HG02610 (cell line): ENCODE results near the gene PFKFB4.
"Not testable (repeated sequence)": the region's sequence is repeated elsewhere in the genome, so short reads cannot be mapped to it uniquely, and the experiment has no call there.

Source experiments
- ATAC-seq: cut with Tn5 transposase; IDR thresholded peaks from one replicate; pipeline ENCODE4 v1.9.1; 2021; ENCODE audit warnings: mild to moderate bottlenecking, moderate library complexity; ENCODE audit not compliant: unreplicated experiment

PFKFB4 gene

GRCh38 chr3:48561045-48561736 lies 4.6 kb upstream of the PFKFB4 start:
- ATAC-seq, result no peak

GRCh38 chr3:48560648-48561018 lies 4.0 kb upstream of the PFKFB4 start:
- ATAC-seq, result no peak

- ATAC-seq, result no peak
Measured at GRCh38 chr3:48558493-48559134, 2.0 kb upstream of the PFKFB4 start.

DNA sequence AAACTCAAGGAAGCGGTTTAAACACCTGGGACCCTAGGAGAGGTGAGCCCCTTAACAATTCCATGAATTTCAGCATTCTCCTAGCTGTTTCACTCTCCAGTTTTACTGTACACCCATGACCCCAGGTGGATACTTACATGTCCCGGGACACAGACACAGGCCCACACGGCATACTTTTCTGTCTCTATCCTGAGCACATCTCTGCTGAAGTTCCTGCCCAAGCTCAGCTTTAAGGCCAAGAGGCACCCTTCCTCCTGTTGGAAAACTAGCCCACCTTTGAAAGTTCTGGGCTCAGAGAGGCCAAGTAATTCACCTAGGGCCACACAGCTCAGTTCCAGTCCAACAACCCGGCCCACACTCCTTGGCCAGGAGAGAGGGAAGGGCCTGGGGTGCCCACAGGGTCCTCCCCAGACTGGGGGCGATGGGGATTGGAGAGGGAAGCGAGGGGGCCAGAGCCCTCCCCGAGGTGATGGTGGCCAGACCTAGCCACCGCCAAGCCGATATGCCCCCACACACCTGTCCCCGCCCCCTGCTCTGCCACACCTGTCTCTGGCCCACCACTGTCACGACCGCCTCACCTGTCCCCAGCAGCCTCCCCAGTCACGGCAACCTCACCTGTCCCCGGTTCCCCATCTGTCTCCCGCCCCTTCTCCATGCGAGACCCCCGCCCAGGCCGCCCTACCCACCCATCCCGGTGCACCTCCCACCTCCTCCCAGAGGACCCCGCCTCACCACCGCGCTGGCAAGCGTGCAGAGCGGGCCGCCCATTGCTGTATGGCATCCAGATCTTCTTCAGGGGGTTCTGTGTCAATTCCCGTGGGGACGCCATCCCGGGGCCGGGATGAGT lies 431 bp downstream of the PFKFB4 start:
- ATAC-seq, result no peak

DNA sequence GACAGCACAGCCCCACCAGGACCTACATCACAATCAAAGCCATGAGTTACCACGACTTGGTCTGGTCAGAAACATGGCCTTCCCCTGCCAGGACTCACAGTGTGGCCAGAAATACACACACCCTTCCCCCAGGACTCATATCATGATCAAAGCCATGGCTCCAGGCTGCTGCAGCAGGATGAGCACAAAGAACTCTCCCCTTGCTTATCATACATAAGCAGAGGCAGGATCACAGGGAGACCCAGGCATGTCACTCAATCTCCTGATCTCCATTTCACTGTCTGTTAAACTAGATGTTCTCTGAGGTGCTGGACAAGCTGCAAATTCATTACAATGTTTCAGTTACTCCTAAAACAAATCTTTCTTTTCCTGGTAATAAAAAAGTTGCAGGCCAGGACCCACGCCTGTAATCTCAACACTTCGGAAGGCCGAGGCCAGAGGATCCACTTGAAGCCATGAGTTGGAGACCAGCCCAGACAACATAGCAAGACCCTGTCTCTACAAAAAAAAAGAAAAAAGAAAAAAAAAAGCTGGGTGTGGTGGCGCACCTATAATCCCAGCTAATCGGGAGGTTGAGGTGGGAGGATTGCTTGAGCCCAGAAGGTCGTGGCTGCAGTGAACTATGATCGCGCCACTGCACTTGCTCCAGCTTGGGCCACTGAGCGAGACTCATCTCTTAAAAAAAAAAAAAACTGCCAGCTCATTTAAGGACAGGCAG lies 1.2 kb downstream of the PFKFB4 start:
- no peak for ATAC-seq

- ATAC-seq, result no peak
Measured at GRCh38 chr3:48553886-48554845, 2.4 kb downstream of the PFKFB4 start.

DNA sequence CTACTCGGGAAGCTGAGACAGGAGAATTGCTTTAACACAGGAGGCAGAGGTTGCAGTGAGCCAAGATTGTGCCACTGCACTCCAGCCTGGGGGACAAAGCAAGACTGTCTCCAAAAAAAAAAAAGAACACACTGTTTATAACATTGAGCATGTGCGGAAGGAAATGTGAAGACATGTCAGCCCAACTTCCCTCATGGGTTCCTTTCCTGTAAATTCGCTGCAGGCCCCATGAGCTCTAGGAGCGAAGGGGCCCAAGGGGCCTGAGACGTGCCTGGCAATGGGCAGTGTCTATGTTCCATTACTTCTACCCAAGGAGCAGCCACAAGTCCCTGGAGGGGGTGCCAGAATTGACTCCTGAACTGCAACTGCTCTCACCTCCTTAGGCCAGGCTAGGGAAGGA lies 3.2 kb downstream of the PFKFB4 start:
- ATAC-seq, result no peak

DNA sequence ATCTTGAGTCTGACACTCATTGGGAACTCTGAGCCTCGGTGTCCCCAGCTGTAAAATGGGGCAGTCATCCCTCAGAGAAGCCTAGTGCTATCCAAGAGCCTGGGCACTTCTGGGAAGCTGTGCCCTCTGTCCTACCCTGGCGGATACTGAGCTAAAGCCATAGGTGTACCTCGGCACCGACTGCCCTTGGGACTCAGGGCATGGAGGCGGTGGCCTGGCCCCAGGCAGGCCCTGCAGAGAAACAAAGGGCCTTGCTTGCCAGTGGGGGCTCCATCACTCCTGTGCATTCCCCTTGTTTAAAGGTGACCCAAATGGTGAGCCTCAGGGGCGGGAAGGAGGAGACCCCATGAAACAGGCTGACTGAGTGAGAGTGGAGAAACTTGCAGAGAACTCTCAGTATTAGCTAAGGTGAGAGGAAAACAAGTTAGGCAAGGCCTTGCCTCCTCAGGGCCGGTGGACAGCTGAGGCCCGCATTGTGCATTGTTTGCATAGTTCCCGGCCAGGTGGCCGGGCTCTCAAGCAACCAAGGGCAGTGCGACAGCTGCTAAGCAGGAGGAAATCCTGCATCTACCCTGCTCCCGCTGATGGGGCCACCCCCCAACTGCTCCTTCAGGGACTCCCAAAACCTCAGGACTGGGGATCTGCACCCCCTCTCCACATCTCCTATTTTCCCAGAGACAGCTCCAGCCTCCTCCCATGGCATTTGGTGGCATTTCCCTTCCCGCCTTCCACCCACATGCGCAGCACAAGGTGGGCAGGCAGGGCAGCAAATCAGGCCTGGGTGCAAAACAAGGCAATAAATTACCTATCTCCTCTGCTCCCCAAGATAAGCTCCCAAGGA lies 4.3 kb downstream of the PFKFB4 start:
- no peak for ATAC-seq

- ATAC-seq, result not testable (repeated sequence)
Measured at GRCh38 chr3:48551651-48552050, 5.0 kb downstream of the PFKFB4 start.

- ATAC-seq, result peak; percentile 67
Measured at GRCh38 chr3:48548729-48549705, 7.6 kb downstream of the PFKFB4 start.

DNA sequence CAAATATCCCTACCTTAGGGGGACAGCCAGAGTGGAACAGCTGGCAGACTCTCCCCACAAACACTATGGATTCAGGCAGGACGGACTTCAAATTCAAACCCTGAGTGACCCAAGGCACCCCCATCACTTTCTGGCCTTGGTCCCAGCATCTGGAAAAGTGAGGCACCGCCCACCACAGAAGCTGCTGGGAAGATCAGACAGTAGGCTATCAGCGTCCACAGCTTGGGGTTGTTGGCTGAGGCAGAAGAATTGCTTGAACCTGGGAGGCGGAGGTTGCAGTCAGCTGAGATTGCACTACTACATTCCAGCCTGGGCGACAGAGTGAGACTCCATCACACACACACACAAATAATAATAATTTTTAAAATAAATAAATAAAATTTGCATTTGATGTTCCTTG lies 8.5 kb downstream of the PFKFB4 start:
- no peak for ATAC-seq

GRCh38 chr3:48546203-48546829 lies 10.3 kb downstream of the PFKFB4 start:
- ATAC-seq, result no peak

DNA sequence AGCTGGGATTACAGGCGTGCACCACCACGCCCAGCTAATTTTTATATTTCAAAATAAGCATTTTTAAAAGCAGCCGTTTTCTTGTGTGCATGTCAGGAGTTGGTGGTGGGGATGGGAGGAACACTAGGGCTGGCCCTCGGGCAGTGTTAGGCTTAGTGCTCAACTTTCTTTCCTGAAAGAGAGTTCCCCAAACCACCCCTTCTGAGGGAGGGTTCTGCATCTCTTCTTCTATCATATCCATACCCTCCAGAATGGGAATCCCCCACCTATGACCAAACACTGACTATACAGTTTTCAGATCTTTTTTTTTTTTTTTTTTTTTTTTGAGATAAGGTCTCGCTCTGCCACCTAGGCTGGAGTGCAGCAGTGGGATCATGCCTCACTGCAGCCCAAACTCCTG lies 12.5 kb downstream of the PFKFB4 start:
- no peak for ATAC-seq

DNA sequence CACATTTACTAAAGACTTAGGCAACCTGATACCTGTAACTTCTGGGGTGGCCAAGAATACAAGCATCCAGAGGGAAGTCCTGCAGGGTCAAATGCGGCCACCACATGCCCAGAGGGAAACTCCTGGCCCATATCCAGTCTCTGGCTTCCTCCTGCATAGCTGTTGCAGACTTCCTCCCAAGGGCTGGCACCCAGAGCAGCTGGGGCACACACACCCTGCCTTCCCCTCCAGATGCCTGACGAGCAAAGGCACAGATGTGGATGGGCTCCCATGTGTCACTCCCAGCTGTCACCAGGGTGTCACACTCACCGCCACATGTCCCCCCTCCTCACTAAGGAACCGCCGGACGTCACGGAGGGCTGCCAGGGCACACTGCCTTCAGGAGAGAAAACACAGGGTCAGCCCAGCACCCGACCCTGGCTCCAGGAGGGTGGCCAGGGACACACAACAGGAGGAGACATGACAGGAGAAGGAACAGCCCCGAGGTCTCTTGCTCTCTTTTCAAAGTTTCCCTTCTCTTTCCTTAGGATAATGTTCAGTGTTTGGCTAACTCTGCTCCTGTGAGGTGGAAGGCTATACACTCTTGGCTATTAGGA lies 13.2 kb downstream of the PFKFB4 start:
- no peak for ATAC-seq

GRCh38 chr3:48538451-48538850 lies 18.2 kb downstream of the PFKFB4 start:
- no peak for ATAC-seq

DNA sequence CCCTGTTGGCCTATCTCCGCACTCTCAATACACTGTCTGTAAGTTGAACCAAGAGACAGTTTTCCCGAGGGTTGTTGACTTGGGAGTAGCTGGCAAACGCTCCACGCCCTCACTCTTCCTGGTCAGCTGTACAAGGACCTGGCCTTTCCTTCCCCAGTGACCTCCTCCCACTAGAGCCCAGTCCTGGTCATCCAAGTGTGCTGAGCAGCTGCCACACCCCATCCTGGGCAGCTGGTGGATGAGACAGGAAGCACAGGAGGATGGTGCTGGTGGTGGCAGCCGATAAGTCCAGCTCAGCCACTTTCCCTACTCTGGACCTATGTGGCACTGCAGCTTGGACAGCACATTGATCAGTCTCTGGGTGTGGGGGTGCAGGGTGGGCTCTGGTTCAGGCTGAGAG lies 19.8 kb downstream of the PFKFB4 start:
- no peak for ATAC-seq

- ATAC-seq, result no peak
Measured at GRCh38 chr3:48536116-48536515, 20.5 kb downstream of the PFKFB4 start.
